Lower lobe of right lung (tissue), 2 donors: ENCODE results near the gene FRMD1. TPM values are rescaled to one million over a fixed set of nuclear protein-coding genes. Genes with fewer than 3 reads are reported as not detected.
"Not testable (repeated sequence)": the region's sequence is repeated elsewhere in the genome, so short reads cannot be mapped to it uniquely, and the experiment has no call there.

Experiments
- ATAC-seq, 2 donors: fragments of 200-7000 bp; cut with Tn5 transposase; one replicate each; pipeline ENCODE4 v1.9.1; 2020 to 2022; ENCODE audit warnings: mild to moderate bottlenecking in 2 of 2, moderate library complexity in 2 of 2
- DNase-seq: peaks from one replicate; pipeline ENCODE4 v3.0.0-alpha.2; 2020
- H3K27ac ChIP-seq: fragments of 200-600 bp; one replicate; pipeline ENCODE4 v1.8.0; 2022
- H3K27me3 ChIP-seq: fragments of 200-600 bp; one replicate; pipeline ENCODE4 v1.8.0; 2022; ENCODE audit warnings: low read depth
- H3K36me3 ChIP-seq: fragments of 200-600 bp; one replicate; pipeline ENCODE4 v1.8.0; 2022; ENCODE audit warnings: mild to moderate bottlenecking
- H3K4me1 ChIP-seq: fragments of 200-600 bp; one replicate; pipeline ENCODE4 v1.8.0; 2022
- H3K4me3 ChIP-seq: fragments of 200-600 bp; one replicate; pipeline ENCODE4 v1.8.0; 2022; ENCODE audit warnings: mild to moderate bottlenecking
- H3K9me3 ChIP-seq: fragments of 200-600 bp; one replicate; pipeline ENCODE4 v1.8.0; 2022
- intact Hi-C: fragments of 100-400 bp; cut with DNase I; formaldehyde crosslinking; loops from one replicate; pipeline ENCODE4 v1.11.0; 2022
- total RNA-seq: library from RNA; stranded (reverse); fragmentation: NEBNext Ultra II Directional; extraction: Animal tissue kit (Norgen Biotek cat#: 25700); gene quantifications from one replicate; pipeline ENCODE4 v1.2.1, GENCODE V29; 2021
- TF ChIP-seq, protein P1 (sequence below): fragments of 200-600 bp; IDR thresholded peaks from one replicate; pipeline ENCODE4 v1.8.0; 2022; ENCODE audit warnings: antibody characterized with exemption, mild to moderate bottlenecking
- donor health status: DM: no; HTN: yes; CAD: no; lungs with severe emphysema.

FRMD1 gene
- total RNA-seq, 1 donor from 2014 or later: not detected

DNA sequence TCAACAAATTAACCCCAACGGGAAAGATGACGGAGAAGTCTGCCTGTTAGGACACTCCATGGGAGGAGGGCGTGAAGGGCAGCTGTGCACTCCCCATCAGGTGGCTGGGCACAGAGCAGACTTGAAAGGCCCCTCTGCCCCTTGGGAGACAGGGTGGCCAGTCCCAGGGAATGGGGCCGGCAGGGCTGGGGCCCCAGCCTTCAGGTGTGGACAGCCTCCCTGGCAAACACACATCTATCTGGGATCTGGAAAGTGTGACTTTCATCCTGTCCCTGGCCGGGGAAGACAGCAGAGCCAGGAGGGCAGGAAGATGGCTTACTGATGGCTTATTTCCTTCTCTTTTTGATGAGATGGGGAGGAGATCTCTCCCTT, 4.5 kb upstream of the FRMD1 start:
- intact Hi-C loops: no loop called here
- DNase-seq: no peak
- Histone ChIP-seq H3K4me1 (no peaks in the 10 kb centered on the region), H3K27ac (no peak overlapping the region), H3K36me3 (no peaks in the 10 kb centered on the region), H3K4me3 (no peak overlapping the region), H3K27me3 (no peaks in the 10 kb centered on the region), H3K9me3 (no peaks in the 10 kb centered on the region)
- TF ChIP-seq, protein P1, sequence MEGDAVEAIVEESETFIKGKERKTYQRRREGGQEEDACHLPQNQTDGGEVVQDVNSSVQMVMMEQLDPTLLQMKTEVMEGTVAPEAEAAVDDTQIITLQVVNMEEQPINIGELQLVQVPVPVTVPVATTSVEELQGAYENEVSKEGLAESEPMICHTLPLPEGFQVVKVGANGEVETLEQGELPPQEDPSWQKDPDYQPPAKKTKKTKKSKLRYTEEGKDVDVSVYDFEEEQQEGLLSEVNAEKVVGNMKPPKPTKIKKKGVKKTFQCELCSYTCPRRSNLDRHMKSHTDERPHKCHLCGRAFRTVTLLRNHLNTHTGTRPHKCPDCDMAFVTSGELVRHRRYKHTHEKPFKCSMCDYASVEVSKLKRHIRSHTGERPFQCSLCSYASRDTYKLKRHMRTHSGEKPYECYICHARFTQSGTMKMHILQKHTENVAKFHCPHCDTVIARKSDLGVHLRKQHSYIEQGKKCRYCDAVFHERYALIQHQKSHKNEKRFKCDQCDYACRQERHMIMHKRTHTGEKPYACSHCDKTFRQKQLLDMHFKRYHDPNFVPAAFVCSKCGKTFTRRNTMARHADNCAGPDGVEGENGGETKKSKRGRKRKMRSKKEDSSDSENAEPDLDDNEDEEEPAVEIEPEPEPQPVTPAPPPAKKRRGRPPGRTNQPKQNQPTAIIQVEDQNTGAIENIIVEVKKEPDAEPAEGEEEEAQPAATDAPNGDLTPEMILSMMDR: no peak
- ATAC-seq: no peak

DNA sequence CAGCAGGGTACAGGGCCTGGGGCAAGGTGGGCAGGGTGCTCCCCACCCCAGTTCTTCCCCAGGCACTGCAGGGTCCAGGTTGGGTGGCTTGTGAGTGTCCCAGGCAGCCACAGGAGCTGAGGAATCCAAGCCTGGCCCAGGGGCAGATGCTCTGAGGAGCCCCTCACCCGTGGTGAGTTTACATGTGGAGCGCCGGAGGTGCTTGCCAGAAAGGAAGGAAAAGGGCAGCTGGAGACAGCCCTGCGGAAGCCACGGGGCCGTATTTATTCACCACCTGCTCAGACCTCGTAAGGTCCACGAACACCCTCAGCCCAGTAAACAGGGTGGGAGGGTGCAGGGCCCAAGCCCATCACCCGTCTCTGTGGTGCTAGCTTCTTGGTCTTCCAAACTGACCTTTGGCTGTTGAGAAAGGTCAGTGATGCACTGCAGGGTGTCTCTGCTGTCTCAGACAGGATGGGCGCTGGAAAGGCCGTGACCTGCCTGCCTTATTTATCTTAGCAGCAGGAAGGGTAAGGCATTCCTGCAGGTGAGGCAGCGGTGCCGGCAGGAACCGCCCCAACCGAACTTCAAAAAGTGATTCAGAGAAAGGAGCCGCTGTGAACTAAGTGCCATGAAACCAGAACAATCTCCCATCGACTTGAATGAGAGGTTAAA, 4.0 kb upstream of the FRMD1 start:
- intact Hi-C loops: no loop called here
- DNase-seq (no peak), ATAC-seq (no peak)

DNA sequence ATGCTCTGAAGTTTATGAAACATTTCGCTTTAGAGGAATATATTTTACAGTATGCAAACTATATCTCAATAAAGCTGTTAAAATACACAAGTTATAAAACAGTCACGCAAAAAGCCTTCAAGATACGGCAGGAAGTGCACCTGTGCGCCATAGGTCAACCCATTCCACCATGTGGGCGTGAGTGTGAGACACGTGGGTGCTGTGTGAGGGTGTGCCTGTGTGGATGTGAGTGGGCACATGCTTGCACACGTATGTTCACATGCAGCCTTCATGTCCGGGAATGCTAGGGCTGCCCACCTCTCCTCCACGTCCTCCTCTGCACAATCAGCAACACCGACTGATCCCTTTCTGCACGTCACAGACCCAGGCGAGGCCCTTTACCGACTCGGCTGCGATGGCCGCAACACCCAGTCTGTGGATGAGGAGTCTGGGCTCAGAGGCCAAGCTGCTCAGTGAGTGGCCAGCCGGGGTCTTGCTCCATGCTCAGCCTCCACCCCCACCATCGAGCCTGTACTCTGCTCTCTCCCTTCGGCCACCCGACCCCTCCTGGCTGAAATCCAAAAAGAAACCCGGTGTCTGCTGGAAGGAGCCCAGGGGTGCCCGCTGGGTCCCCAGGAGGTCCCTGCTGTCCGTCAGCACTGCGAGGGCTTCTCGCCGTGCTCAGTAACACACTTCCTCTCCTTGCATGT, 3.0 kb upstream of the FRMD1 start:
- no peak overlapping the region for H3K4me3 ChIP-seq
- no peak overlapping the region for H3K27ac ChIP-seq
- intact Hi-C loops: no loop called here
- ATAC-seq: no peak
- TF ChIP-seq, protein P1: no peak
- H3K4me1 ChIP-seq: no peaks in the 10 kb centered on the region
- DNase-seq: no peak
- no peaks in the 10 kb centered on the region for H3K9me3 ChIP-seq
- no peaks in the 10 kb centered on the region for H3K27me3 ChIP-seq
- H3K36me3 ChIP-seq: no peaks in the 10 kb centered on the region

More for the DNA sequence above, 4.0 kb upstream of the FRMD1 start:
- TF ChIP-seq, protein P1: no peak
- Histone ChIP-seq H3K4me1 (no peaks in the 10 kb centered on the region), H3K9me3 (no peaks in the 10 kb centered on the region), H3K27me3 (no peaks in the 10 kb centered on the region), H3K4me3 (no peak overlapping the region), H3K36me3 (no peaks in the 10 kb centered on the region), H3K27ac (no peak overlapping the region)

DNA sequence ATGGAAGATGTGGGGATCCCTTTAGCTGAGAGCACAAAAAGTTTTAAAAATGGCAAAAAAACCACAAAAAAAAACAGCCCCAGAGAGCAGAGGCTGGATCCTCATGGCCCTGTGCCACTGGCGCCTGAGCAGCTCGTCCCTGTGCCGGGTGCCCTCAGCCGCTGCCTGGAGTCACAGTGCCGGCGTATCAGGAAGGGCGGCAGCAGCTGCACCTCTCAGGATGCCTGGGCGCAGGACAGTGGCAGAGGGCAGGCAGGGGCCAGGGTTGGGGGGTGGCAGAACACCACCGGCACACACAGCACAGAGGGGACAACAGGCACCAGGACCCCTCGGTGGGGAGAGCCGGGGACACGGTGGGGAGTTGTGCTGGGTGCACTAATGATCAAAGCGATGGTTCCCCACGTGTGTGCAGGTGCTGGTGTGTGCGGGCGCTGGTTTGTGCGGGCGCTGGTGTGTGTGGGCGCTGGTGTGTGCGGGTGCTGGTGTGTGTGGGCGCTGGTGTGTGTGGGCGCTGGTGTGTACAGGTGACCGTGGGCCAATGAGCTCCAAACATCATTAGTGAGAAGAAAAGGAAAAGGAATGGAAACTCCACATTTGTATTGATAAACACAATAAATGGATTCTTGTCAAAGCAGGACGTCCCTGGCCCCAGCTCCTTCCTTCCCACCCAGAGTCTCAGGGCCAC, 1.5 kb upstream of the FRMD1 start:
- no peak overlapping the region for H3K27ac ChIP-seq
- intact Hi-C loops: no loop called here
- no peaks in the 10 kb centered on the region for H3K4me1 ChIP-seq
- no peaks in the 10 kb centered on the region for H3K27me3 ChIP-seq
- no peak overlapping the region for H3K4me3 ChIP-seq
- H3K36me3 ChIP-seq: no peaks in the 10 kb centered on the region
- DNase-seq: no peak
- no peak for ATAC-seq
- TF ChIP-seq, protein P1: no peak
- H3K9me3 ChIP-seq: no peaks in the 10 kb centered on the region

DNA sequence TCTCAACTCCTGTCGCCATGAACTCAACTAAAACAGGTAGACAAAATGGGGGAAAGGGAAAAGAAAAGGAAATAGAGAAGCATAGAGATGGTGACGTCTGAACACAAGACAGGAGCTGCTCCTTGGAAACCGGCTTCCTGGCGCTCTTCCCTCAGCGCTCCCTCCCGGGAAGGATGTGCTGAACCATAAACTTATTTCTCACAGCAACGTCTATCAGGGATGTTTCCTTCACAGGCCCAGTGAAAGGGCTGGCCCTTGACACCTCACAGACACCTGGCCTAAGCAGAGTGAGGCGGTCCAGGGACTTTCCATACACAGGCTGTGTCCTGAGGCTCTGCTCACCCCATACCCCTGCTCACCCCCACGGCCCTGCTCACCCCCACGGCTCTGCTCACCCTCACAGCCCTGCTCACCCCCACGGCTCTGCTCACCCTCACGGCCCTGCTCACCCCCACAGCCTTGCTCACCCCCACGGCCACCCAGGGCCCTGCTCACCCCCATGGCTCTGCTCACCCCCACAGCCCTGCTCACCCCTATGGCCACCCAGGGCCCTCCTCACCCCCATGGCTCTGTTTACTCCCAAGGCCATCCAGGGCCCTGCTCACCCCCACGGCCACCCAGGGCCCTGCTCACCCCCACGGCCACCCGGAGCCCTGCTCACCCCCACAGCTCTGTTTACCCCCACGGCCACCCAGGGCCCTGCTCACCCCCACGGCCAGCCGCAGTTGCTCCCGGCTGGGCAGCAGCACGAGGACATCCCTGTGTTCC, 653 bp downstream of the FRMD1 start:
- intact Hi-C loops: no loop called here
- Histone ChIP-seq H3K4me3 (no peak overlapping the region), H3K36me3 (no peaks in the 10 kb centered on the region), H3K4me1 (no peaks in the 10 kb centered on the region), H3K27ac (no peak overlapping the region), H3K9me3 (no peaks in the 10 kb centered on the region), H3K27me3 (no peaks in the 10 kb centered on the region)
- ATAC-seq: no peak
- DNase-seq: no peak
- TF ChIP-seq, protein P1: no peak

DNA sequence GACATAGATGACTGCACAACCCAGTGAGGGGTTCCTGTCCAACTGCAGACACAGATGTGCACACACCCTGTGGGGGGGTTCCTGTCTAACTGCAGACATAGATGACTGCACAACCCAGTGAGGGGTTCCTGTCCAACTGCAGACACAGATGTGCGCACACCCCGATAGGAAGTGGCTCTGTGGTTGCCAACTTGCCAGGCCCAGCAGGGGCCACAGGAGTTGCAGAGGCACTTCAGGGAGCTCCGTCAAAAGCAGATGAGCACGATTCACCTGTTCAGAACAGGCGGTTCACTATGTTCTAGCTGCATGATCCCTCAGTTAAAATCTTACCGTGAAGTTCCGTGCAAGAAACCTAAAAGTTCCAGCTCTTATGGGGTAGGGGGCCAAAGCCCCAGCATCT, 1.6 kb downstream of the FRMD1 start:
- H3K4me1 ChIP-seq, H3K27ac ChIP-seq, DNase-seq, ATAC-seq, H3K36me3 ChIP-seq, H3K4me3 ChIP-seq, H3K9me3 ChIP-seq, intact Hi-C loops, H3K27me3 ChIP-seq: not testable (repeated sequence)
